ENCODE results near the gene CFAP46.

Gene CFAP46

DNA sequence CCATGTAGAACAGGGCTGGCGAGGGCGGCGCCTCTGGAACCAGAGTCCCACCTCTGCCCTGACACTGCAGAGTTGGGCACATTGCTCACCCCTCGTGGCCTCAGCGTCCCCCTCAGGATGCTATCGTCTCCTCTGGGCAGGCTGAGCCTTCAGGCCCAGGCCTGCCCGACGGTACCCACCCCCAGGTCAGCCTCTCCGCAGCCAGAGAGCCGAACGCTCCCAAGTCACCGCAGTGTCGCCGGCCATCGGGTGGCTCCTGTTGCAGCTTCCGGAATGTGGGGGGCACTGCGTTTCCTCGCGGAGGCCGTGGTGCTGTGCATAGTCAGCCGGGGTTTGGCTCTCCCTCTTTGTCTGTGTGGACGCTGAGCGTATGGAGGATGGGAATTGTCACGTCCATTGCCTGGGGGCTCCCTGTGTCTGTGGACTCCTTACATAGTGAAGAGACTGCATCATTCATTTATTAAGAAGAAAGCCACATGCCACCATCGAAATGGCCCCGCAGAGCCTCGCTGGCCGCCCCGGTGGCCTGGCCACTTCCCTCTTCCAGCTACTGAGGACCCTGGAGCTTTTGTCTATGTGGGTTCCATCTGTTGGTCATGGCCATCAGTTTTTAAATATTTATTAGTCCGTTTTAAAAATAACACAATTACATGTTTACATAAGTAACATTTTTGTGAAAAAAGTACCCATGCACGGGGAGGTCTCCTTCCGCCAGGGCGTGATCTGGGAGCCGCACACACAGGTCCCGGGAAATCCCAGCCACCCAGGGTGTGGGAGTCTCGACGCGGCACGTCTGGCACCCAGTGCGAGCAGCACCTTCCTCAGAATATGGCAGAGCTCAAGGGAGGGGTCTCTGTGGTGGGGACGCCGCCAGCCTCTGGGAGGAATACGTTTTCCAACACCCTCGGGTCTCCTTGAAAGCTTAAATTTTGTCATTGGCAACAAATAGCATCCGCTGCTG is 172.0 kb downstream of the CFAP46 start:
- Mint-ChIP-seq H3K27ac (no peak overlapping the region), H3K4me1 (ENCODE audit: low read depth) (no peaks in the 10 kb centered on the region), H3K36me3 (no peaks in the 10 kb centered on the region), H3K27me3 (no peaks in the 10 kb centered on the region), H3K9me3 (ENCODE audit: low read depth) (no peaks in the 10 kb centered on the region), H3K4me3 (no peak overlapping the region)

DNA sequence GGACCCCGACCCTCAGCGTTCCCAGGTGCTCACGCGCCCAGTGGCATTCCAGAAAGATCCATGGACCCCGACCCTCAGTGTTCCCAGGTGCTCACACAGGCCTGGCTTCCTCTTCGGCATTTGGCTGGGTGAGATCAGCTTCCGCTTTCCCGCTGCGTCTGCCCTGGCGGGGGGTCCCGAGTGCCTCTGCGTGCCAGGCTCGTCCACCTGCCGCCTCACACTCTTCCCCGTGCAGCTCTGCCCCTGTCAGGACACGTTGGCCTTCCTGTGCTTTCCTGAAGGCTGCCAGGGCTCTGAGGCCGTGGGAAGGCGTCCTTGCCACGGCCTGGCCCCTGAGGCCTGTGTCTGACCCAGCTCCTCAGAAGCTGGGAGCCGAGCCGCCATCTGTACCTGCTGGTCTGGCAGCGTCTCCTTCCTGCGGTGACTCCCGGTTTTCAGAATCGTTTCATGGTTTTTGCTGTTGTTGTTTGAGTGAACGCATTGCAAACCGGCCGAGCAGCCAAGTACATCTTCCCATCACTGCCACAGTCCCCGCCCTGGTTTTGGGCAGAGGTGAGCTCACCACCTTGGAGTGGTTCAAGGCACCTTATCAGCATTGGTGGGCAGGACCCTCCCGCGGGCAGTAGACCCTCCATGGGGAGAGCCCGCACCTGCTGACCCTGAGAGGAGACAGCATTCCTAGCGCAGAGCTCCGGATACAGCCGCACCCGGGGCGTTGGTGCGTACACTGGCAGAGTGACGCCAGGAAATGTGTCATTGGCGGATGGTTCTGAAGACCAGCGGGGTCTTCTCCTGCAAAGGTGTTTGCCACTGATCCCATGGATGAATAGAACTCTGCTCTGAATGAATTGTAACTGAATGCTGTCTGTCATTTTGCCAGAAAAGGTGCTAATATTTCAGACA is 173.8 kb downstream of the CFAP46 start:
- no peaks in the 10 kb centered on the region for H3K27me3 Mint-ChIP-seq
- H3K36me3 Mint-ChIP-seq, result no peaks in the 10 kb centered on the region
- no peak overlapping the region for H3K27ac Mint-ChIP-seq
- H3K9me3 Mint-ChIP-seq (ENCODE audit: low read depth), result no peaks in the 10 kb centered on the region
- no peaks in the 10 kb centered on the region for H3K4me1 Mint-ChIP-seq (ENCODE audit: low read depth)
- no peak overlapping the region for H3K4me3 Mint-ChIP-seq

DNA sequence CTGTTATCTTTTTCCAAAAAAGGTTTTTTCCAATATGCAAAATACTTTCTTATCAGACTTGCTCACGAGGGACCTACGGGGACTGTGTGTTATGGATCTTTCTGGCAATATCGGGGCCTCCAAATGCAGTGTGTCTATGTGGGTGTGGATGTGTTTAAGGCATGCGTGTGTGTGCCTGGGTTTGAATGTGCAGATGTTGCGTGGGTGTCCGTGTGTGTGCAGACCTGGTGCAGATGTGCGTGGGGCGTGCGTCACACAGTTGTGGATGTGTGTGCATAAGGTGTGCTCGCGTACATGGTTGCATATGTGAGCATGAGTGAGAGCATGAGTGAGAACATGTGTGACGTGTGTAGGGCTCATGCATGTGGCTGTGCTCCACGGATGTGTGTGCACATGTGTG is 176.1 kb downstream of the CFAP46 start:
- H3K4me3 Mint-ChIP-seq, result no peak overlapping the region
- H3K36me3 Mint-ChIP-seq, result peaks cover 2% of the 10 kb centered on the region
- H3K4me1 Mint-ChIP-seq (ENCODE audit: low read depth), result peaks cover 9% of the 10 kb centered on the region
- no peaks in the 10 kb centered on the region for H3K27me3 Mint-ChIP-seq
- no peak overlapping the region for H3K27ac Mint-ChIP-seq
- H3K9me3 Mint-ChIP-seq (ENCODE audit: low read depth), result no peaks in the 10 kb centered on the region

DNA sequence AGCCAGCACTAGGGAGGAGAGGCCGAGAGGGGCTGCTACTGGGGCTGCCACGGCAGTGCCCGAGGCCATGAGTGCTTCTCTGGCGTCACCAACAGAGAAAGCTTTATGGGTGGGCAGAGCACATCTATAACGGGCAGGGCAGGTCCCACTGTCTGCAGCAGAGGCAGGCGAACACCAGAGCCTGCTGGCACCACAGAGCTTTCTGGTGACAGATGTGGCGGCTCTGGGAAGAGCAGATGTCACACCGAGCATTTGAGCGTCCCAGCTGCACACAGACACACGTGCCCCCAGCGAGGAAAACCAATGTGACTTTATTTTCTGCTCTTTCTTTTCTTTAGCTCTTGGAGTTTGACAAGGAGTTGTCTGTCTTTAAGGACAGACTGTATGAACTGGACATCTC is 176.9 kb downstream of the CFAP46 start:
- Mint-ChIP-seq H3K4me1 (ENCODE audit: low read depth) (peaks cover 10% of the 10 kb centered on the region), H3K36me3 (peaks cover 2% of the 10 kb centered on the region), H3K9me3 (ENCODE audit: low read depth) (no peaks in the 10 kb centered on the region), H3K27ac (no peak overlapping the region), H3K27me3 (no peaks in the 10 kb centered on the region), H3K4me3 (no peak overlapping the region)

DNA sequence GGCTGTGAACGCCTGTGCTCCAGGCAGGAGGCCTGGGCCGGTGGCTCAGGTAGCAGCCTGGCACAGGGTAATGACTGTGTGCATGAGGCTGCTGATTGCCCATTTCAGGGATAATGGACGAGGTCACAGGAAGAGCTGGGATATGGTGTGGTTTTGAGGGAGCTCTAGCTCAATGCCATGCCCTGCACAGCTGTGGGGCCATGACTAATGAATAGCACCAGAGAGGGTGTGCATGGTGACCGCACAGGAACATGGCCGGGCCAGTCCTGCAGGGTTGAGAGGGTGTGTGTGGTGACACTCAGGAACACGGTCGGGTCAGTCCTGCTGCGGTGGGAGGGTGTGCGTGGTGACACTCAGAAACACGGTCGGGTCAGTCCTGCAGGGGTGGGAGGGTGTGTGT is 178.3 kb downstream of the CFAP46 start:
- no peaks in the 10 kb centered on the region for H3K9me3 Mint-ChIP-seq (ENCODE audit: low read depth)
- H3K27me3 Mint-ChIP-seq, result no peaks in the 10 kb centered on the region
- no peak overlapping the region for H3K27ac Mint-ChIP-seq
- peaks cover 10% of the 10 kb centered on the region for H3K4me1 Mint-ChIP-seq (ENCODE audit: low read depth)
- H3K36me3 Mint-ChIP-seq, result peaks cover 2% of the 10 kb centered on the region
- no peak overlapping the region for H3K4me3 Mint-ChIP-seq

DNA sequence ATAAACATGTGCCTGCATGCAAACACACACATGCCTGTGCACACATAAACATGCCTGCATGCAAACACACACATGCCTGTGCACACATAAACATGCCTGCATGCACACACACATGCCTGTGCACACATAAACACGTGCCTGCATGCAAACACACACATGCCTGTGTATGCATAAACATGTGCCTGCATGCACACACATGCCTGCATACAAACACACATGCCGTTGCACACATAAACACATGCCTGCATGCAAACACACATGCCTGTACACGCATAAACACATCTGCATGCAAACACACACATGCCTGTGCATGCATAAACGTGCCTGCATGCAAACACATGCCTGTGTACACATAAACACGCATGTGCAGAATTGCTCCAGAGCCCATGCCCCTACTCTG is 178.8 kb downstream of the CFAP46 start:
- H3K36me3 Mint-ChIP-seq, result peaks cover 2% of the 10 kb centered on the region
- no peak overlapping the region for H3K27ac Mint-ChIP-seq
- no peak overlapping the region for H3K4me3 Mint-ChIP-seq
- H3K27me3 Mint-ChIP-seq, result no peaks in the 10 kb centered on the region
- peaks cover 10% of the 10 kb centered on the region for H3K4me1 Mint-ChIP-seq (ENCODE audit: low read depth)
- no peaks in the 10 kb centered on the region for H3K9me3 Mint-ChIP-seq (ENCODE audit: low read depth)

DNA sequence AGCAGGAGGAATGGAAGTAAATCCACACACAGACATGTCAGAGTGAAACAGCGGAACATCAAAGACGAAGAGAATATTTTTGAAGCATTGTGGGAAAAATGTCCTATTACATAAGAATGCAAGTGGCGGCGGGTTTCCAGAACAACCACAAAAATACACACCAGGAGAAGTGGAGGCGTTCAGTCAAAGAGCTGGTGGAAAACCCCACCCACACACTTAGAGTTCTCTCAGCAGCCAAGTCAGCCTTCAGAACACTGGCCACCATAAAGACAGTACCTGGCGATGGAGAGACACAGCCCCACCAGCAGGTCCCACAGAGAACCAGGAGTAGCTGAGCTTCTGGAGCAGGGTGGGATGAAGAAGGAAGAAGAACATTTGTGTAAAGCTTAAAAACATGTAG is 180.1 kb downstream of the CFAP46 start:
- H3K27ac Mint-ChIP-seq, result peak overlapping the region; percentile 54
- peaks cover 4% of the 10 kb centered on the region for H3K36me3 Mint-ChIP-seq
- H3K9me3 Mint-ChIP-seq (ENCODE audit: low read depth), result no peaks in the 10 kb centered on the region
- peaks cover 10% of the 10 kb centered on the region for H3K4me1 Mint-ChIP-seq (ENCODE audit: low read depth)
- no peak overlapping the region for H3K4me3 Mint-ChIP-seq
- no peaks in the 10 kb centered on the region for H3K27me3 Mint-ChIP-seq

DNA sequence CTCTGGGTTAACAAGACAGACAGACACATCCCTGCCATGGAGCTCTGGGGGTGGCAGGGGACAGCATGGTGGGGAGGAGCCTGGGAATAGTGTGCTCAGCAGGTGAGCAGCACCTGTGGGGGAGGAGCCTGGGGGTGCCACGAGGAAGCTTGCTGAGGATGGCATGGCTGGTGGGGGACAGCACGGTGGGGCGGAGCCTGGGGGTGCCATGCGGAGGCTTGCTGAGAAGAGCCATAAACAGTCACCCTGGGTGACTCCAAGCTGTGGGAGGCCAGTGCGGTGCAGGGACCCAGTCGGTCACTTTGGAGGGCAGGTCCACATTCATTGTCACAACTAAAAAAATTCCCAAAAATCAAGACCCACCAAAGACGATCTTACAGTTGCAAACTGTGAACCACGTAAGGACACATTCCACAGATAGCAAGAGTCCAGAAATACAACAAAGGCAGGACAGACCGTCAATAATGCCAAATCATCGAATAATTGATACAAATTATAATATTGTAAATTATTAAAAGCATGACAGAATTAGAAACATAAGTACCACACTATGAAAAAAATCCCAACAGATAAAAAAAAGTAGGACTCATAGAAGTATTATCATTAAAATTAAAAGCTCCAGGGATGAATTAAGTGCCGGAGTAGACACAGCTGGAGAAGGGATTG is 180.8 kb downstream of the CFAP46 start:
- H3K4me1 Mint-ChIP-seq (ENCODE audit: low read depth), result peaks cover 10% of the 10 kb centered on the region
- peaks cover 5% of the 10 kb centered on the region for H3K36me3 Mint-ChIP-seq
- no peaks in the 10 kb centered on the region for H3K27me3 Mint-ChIP-seq
- H3K27ac Mint-ChIP-seq, result no peak overlapping the region
- no peak overlapping the region for H3K4me3 Mint-ChIP-seq
- no peaks in the 10 kb centered on the region for H3K9me3 Mint-ChIP-seq (ENCODE audit: low read depth)

DNA sequence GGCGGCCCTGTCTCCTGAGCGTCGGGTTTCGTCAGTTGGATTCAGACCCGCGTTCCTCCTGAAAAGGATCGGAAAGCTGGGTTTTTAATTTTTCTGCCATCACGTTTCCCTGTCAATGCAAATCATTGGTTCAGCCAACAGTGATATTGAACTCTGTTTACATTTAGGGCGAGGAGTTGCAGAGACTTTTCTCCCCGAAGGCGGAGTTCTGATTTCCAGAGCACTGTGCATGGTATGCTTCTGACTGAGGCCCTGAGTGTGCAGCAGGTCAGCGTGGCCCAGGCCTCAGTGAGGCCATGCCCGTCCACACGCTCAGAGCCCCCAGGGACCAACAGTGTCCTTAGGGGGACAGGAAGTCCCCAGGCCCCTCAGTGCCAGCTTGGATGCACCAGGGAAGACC is 183.5 kb downstream of the CFAP46 start:
- no peak overlapping the region for H3K27ac Mint-ChIP-seq
- peaks cover 13% of the 10 kb centered on the region for H3K36me3 Mint-ChIP-seq
- H3K4me3 Mint-ChIP-seq, result no peak overlapping the region
- no peaks in the 10 kb centered on the region for H3K27me3 Mint-ChIP-seq
- peaks cover 10% of the 10 kb centered on the region for H3K4me1 Mint-ChIP-seq (ENCODE audit: low read depth)
- no peaks in the 10 kb centered on the region for H3K9me3 Mint-ChIP-seq (ENCODE audit: low read depth)
